Stimulated activated CD8-positive, alpha-beta memory T cell treated with anti-CD3 and anti-CD28 coated beads, Interleukin-4, amount 100 ng/mL, for 1 hour (primary cell): Measurements from ENCODE around the gene MAF.

ENCODE experiments used
- DNase-seq, 2 donors: peaks; one replicate each; pipeline ENCODE4 v3.0.0-alpha.2; 2020; ENCODE audit warnings: low read depth in 2 of 2, low spot score in 1 of 2

MAF gene

DNA sequence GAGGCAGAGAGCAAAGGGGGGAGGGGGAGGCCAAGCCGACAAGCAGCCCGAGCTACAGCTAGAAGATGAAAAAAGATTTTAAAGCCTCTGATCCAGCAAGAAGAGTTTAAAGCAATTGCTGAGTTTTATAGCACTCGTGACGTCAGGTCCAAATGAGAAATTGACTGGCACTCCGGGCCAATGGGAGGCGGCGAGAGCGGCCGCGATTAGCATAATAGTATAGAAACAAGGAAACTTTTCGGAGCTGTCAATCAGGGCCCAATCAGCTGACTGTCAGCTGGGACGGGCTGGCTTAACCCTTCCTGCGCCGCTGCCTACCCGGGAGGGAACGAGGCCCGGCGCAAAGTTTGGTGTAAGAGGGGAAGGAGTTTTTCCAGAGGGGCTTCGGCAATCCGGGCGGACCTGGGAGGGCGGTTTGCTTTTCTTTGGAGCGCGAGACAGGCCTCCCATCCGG, at the start of gene MAF:
Gene MAF (minus strand): TSS at position 100 of the 454 bp plus-strand sequence. CDS start 835 bp downstream, outside the sequence.
- DNase-seq, result peak; percentile 62 to 70

DNA sequence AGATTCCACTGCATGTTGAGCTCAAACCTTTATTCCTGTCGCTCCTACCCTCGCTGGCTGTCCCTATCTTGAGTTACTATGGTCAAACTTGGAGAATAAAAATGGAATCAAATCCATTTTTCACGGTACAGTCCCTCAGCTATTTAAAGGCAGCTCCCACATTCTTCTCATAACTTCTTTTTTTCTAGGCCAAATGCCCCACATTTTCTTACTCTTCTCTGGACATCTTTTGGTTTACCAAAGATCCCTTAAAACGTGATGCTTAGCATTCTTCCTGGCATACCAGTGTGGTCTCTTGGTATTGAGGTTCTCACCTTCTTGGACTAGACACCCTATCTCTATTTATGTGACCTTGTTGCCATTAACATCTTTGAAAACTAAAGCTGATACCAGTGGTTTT, 48.3 kb upstream of the MAF start:
- DNase-seq, result no peak

- no peak for DNase-seq
These were observed 47.0 kb upstream of the MAF start for GRCh38 chr16:79647586-79647985.

GRCh38 chr16:79645701-79646100, 45.2 kb upstream of the MAF start:
- no peak for DNase-seq

GRCh38 chr16:79644971-79645667, 44.6 kb upstream of the MAF start:
- no peak for DNase-seq

GRCh38 chr16:79642652-79643051, 42.1 kb upstream of the MAF start:
- no peak for DNase-seq

DNA sequence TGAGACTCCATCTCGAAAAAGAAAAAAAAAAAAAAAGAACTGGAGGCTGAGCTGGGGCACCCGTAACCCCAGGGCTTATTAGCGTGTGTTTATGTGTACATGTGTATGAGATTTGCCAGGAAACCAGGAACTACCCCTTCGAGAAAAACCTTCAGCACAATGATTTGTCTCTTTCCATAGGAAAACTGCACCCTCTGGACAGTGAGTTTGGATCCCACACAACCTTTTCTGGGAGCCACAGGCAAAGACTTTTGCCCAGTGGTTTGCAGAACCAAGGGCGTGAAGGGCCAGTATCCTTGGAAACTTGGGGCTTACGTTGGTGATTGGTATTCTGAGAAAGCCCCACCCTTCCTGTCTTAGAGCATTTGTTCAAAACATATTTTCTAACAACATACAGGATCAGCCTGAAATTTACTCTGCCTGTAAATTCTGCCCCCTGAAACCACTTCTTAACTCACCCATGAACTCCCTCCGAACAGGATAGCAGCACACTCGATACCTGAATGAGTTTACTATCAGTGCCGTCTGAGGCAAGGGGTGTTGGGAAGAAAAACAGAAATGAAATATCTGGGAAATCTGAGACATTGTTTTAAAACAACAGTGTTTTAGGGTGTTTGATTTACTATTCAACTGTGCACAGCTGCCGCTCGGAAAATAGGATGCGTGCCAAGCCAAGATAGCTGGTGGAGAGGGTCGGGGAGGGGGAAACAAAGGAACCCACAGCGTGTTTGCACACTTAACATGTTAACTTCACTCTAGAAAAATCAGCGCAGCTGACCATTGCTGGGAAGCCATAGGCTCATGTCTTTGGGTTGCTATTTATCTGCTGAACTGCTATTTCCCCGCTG, 40.2 kb upstream of the MAF start:
- DNase-seq, result no peak

DNA sequence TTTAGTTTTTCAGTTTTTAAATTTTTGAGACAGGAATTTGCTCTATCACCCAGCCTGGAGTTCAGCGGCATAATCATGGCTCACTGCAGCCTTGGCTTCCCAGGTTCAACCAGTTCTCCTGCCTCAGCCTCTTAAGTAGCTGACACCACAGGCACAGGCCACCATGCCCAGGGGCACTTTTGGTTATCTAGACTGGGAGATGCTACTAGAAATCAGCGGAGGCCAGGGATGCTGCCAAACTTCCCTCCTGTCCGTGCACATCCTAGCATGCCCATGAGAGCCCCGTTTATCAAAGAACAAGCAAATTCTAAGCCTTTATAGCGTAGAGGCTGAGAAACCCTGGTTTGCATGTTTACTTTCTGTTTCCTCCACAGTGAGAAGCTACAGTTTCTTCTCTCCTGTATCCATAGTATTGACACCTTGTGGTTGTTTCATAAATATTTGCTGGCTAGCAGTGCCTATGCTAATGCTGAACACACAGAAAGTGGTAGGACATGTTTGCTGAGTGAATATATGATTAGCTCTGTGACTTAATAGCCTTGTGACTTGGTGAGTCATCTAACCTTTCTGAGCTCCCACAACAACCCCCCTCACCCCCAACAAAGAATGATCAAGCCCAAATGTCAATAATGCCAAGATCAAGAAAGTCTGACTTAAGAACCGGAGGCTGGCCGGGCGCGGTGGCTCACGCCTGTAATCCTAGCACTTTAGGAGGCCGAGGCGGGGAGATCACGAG, 39.2 kb upstream of the MAF start:
- no peak for DNase-seq

- DNase-seq, result no peak
These were observed 37.8 kb upstream of the MAF start for GRCh38 chr16:79638386-79638785.

DNA sequence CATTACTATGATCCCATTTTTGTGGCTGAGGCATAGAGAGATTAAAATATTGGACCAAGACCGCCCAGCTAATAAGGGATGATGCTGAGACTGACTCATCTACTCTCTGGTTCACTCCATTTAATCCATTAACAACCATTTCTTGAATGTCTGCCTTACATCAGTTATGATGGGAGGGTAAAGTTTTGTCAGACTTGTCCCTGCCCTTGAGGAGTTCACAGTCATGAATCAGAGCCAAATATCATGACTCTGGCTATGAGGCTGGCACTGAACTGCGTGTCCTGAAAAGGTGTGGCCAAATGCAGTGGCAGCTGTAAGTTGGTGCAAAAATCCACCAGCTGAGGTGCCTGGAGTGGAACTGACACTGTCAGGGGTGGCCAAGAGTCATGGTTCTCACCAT, 35.0 kb upstream of the MAF start:
- no peak for DNase-seq

DNA sequence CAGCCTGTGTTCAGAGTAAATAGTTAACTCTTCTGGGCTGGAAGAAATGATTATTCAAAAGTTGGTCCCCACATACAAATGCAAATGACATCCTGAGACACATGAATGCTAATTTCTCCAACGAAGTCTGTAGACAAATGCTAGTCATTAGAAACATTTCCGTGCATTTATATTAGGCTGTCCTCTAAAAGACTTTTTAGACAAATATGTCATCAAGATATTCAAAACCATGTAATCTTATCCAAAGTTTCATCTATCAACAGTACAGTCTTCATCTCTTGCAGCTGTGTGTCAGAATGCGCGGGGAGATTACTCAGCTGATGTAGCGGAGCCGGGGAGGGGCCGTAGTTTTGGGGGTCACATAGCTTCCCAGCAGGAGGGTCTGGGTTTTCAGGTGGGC, 33.8 kb upstream of the MAF start:
- DNase-seq, result no peak

DNA sequence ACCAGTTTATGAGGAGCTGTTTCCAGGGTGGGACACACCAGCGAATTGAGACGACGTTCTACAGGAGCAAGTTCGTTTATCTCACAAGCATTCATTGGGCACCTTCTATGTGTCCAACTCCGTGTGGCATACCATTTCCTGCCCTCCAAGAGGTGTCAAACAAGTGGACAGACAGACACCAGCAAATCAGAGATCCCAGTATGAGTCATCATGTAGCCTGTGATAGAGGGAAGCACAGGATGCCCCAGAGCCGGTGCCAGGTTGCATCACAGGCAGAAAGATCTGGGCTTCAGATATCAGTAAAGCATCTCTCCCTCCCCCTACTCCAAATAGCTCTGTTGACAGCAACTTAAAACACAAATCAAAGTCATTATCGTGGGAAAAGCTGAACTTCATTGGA, 31.8 kb upstream of the MAF start:
- DNase-seq, result no peak

DNA sequence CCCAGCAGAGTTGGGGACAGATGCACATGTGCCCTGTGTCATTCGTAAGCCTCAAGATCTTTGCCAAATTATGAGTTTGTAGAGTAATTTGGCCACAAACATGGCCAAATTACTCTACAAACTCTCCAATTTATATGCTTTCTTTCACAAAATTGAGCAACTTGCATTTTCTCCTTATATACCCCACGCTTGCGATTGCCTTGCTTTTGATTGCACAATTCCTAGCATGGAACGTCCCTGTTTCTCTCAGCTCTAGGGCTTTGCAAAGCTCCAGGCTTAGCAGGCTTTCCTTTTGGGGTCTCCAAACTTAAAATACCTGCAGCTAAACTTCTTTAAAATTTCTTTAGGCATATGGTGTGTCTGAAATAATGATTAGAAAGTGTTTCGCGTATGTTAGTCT, 28.5 kb upstream of the MAF start:
- no peak for DNase-seq

DNA sequence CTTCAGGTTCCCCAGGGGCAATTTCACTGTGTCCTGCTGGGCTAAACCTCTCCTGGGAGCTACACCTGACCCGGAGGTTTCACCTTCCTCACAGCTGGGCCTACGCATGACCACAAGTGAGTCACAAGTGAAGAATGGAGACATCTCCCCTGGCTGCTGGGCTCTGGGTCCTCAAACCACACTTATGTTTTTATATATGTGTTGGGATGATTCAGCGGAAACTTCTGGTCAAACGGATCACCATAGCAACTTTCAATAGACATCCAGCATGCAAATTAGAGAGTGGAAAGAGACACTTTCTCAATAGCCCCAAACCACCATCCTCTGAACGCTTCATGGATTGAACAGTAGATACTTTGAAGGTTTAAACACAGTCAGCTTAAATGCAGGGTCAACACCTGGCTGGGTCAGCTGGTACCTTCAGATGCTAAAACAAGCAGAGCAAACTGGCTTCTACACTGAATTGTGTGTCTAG, 28.0 kb upstream of the MAF start:
- peak in 1 of 2 donors; percentile 11 for DNase-seq

GRCh38 chr16:79627092-79627491, 26.6 kb upstream of the MAF start:
- DNase-seq, result no peak

- DNase-seq, result no peak
These were observed 25.2 kb upstream of the MAF start for GRCh38 chr16:79625738-79626137.

- DNase-seq, result no peak
These were observed 23.3 kb upstream of the MAF start for GRCh38 chr16:79623824-79624223.

DNA sequence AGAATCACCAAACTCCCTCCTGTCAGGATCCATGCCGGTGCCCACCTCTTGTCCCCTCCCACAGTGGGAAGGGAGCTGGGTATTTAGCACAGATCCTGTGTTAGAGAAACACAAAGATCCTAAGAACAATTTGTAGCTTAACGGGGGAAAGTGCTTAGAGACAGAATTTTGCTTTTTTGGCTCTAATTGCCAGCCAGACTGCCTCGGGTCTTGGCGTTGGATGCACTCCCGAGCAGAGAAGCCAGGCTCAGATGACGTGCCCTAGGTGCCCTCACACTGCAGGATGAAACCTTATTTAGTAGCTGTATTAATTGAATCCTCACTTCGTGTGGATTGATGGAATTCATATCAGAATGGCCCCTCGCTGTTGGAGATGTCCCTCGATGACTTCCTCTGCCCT, 22.5 kb upstream of the MAF start:
- DNase-seq, result no peak

DNA sequence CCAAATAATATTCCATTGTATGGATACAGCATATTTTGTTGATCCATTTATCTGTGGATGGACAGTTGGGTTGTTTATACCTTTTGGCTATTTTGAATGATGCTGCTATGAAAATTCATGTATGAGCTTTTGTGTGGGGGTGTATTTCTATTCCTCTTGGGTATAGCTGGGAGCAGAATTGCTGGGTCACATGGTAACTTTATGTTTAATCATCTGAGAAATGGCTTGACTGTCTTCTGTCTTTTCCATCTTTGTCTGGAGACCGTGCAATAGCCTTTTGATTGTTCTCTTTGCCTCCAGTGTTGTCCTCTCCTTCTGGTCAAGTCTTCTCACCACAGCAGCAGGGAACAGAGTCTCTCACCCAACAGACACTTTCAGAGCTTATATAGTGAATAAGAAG, 20.5 kb upstream of the MAF start:
- no peak for DNase-seq

GRCh38 chr16:79618692-79619050, 18.1 kb upstream of the MAF start:
- no peak for DNase-seq

- no peak for DNase-seq
These were observed 17.6 kb upstream of the MAF start for GRCh38 chr16:79618041-79618691.
